HG02885 (cell line): ENCODE data around the gene STK32C.
A peak's percentile ranks its signal among the peaks of the same experiment; 100 is the strongest.
"Not testable (repeated sequence)": the region's sequence is repeated elsewhere in the genome, so short reads cannot be mapped to it uniquely, and the experiment has no call there.

ENCODE experiments used
- ATAC-seq: cut with Tn5 transposase; IDR thresholded peaks from one replicate; pipeline ENCODE4 v1.9.1; 2021; ENCODE audit warnings: mild to moderate bottlenecking; ENCODE audit not compliant: unreplicated experiment, poor library complexity

The STK32C gene

GRCh38 chr10:132320654-132321469 lies 13.1 kb upstream of the STK32C start:
- ATAC-seq, result peak; percentile 6

- ATAC-seq, result peak; percentile 98
Measured at GRCh38 chr10:132319853-132320653, 12.3 kb upstream of the STK32C start.

DNA sequence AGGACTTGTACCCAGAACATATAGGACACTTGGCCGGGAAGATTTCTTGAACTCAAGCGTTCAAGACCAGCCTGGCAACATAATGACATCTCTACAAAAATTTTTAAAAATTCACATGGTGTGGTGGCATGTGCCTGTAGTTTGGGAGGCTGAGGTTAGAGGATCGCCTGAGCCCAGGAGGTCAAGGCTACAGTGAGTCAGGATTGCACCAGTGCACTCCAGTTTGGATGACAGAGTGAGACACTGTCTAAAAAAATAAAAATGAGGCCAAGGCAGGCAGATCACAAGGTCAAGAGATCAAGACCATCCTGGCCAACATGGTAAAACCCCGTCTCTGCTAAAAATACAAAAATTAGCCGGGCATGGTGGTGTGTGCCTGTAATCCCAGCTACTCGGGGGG lies 9.7 kb upstream of the STK32C start:
- ATAC-seq, result not testable (repeated sequence)

GRCh38 chr10:132316133-132316532 lies 8.4 kb upstream of the STK32C start:
- no peak for ATAC-seq

DNA sequence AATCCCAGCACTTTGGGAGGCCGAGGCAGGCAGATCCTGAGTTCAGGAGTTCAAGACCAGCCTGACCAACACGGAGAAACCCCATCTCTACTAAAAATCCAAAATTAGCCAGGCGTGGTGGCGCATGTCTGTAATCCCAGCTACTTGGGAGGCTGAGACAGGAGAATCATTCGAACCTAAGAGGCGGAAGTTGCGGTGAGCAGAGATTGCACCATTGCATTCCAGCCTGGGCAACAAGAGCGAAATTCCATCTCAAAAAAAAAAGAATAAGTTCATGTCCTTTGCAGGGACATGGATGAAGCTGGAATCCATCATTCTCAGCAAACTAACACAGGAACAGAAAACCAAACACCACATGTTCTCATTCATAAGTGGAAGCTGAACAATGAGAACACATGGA lies 7.1 kb upstream of the STK32C start:
- not testable (repeated sequence) for ATAC-seq

DNA sequence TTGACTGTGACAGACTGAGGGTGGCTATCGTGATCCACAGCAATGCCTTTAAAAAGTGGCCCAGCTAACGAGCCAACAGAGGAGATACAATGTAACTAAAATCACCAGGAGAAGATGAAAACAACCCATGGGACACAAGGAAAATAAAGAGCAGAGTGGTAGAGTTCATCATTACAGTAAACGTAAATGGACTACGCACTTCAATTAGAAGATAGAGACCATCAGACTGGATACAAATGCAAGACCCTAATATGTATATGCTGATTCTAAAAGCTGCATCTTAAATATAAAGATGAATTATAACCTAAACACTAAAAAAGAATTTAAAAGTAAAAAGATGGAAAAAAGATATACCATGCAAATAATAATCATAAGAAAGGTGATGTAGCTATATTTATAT lies 6.6 kb upstream of the STK32C start:
- ATAC-seq, result no peak

DNA sequence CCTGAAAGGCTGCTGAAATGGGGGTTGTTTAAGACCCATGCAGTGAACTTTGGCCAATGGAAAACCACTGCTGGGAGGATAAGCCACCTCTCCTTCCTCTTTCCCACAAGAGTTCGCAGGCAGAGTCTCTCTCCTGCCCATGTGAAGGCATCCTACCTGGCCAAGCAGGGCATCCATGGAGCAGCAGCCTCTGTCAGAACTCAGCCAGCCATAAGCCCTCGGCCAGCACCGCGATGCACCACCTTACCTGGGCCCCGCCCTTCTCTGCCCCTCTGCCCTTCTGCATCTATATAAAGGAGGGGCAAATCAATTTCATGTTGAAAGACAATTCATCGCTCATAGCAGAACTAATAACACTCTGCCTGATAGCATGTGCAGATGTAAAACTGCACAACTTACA lies 6.1 kb upstream of the STK32C start:
- ATAC-seq, result no peak

GRCh38 chr10:132313305-132313704 lies 5.6 kb upstream of the STK32C start:
- no peak for ATAC-seq

DNA sequence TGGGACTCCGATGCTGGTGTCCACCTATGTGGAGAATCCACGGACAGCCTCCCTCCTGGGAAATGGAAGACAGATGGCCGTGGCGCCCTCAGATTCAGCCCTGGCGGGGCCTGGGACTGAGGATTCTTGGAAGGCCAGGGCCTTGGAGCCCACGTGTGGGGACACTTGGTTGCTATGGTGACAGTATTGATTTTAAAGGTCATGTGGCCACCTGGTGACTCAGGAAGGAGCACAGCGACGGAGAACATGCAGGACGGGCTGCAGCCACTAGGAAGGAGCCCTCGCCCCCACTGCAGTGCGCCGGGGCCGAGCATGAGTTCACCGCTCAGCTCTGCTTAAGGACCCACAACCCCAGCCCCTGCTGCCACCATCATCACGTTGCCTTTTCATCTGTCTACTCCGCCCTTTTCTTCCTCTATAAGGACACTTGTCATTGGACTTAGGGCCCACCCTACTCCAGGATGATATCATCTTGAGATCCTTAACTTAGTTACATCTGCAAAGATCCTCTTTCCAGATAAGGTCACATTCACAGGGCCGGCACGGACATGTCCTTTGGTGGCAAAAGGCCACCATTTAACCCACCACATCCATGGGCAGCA lies 3.7 kb upstream of the STK32C start:
- no peak for ATAC-seq

DNA sequence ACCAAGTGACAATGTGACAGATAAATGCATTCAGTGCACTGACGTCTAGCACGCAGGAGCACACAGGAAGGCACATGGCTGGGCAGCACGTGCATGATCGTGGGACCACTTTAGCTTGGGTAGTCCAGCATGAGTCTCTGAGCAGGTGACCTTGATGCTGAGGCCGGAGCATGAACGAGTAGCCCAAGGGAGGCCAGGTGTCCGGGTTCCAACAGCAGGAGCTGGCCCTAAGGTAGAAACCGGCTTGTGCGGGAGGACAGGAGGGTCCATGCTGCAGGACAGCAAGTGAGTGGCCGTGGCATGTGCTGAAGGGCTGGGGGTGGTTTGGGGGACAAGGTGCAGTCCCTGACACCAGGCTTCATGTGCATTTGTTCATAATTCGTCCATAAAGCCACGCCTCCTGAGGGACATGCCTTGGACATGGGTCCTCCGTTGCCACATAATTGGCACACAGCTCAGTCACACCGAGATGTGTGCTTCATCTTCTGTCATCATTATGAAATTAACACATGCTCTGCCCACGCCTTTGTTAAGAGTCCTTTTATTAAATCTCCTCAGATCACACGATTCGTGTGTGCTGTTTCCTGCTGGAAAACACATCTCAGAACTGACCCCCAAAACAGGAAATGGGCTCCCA lies 3.1 kb upstream of the STK32C start:
- ATAC-seq, result no peak

DNA sequence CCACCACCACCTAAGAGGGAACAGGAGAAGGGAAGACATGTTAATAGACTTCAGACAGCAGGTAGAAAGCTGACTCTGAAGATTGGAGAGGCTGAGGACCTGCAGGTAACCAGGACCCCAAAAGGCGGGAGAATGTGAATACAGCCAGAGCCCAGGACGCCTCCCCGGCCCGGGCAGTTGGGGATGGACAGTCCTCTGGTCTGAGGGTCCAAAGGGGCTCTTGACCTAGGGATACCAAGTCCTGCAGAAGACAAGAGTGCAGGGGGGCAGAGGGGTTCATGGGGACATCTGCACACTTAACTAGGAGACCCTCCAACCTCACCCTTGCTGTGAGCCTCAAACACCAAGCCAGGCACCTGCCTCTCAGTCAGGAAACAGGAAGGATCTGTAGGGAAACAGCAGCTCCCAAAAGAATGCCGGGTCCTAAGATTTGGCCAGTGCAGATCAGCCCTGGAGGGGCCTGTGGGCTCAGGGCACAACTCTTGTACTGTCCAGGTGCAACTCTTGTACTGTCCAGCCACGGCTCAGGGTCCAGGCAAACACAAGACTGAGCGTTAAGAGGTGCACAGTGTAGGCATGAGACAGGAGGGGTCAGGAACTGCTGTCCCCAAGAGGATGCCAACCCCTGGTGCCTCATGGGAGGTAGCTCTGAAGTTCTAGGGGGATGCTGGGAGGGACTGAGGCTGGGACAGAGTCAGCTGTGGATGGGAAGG lies 2.3 kb upstream of the STK32C start:
- no peak for ATAC-seq

GRCh38 chr10:132309471-132309865 lies 1.7 kb upstream of the STK32C start:
- no peak for ATAC-seq

GRCh38 chr10:132308587-132309470 lies 1.1 kb upstream of the STK32C start:
- ATAC-seq, result no peak

DNA sequence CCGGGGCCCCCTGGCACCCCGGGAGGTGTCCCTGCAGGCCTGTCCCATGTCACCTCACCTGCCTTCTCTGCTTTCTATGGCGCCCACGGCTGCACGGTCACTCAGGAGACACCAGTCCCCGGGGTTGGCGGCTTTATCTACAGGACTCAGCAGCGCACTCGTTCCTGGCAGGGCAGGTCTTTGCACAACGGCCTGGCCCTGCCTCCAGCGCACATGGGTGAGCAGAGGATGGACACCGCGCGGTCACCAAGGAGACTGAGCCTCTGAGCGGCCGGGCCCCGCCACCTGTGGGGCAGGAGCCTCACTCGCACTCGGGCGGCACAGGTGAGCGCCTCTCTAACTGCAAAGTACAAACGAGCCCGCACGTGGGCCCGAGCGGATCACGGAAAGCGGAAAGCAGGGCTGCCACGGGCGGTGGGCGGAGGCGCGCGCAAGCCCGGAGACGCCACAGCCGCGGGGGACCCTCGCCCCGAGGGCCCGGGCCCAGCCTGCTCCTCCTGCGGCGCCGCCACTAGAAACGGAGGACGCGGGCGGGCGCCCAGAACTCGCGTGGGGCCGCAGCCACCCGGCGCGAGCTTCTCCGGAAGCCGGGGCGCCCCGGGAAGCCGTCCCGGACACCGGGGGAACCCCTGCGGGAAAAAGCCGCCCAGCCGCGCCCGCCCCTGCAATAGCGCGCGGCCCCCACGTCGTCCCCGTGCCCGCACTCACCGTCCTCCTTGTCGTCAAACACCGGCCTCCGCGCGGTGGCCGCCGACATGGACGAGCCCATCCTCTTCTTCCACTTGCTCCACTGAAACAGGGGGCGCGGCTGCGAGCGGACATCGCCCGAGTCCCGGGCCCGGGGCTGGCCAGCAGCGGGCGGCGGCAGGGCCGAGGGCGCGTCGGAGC lies 642 bp downstream of the STK32C start:
- peak; percentile 18 for ATAC-seq

DNA sequence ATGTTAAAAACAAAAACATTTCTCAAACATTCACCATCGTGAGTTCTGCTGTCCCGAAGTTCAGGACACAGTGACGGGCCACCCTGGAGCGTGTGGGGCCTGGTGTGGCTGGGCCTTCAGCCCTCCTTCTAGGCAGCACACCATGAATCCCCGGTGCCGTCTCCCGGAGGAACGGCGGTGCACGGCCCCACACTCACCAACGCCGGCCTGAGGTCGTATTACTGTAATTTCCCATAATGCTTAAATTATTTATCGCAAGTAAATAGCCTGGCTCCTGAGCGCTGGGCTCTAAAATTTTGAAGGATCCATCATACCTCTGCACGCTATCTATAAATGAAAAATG lies 1.4 kb downstream of the STK32C start:
- no peak for ATAC-seq

GRCh38 chr10:132305654-132306342 lies 2.0 kb downstream of the STK32C start:
- ATAC-seq, result no peak

GRCh38 chr10:132304756-132305509 lies 2.8 kb downstream of the STK32C start:
- ATAC-seq, result no peak
